T-helper 17 cell (primary cell): ENCODE results near the gene COMMD1. TPM values are rescaled to one million over a fixed set of nuclear protein-coding genes. Genes with fewer than 3 reads are reported as not detected.

Experiments
- ATAC-seq: fragments of 150-1000 bp; cut with Tn5 transposase; 2 replicates; pipeline ENCODE4 v1.10.0; 2021; ENCODE audit warnings: mild to moderate bottlenecking, moderate library complexity
- DNase-seq, 3 donors: peaks; one replicate each; pipeline versions ENCODE4 v3.0.0 to v3.0.0-alpha.2; 2020 to 2021
- H3K9me3 ChIP-seq: one replicate; pipeline ENCODE4 v1.7.0; 2013; ENCODE audit warnings: low read length, mild to moderate bottlenecking; ENCODE audit not compliant: control insufficient read depth, poor library complexity, severe bottlenecking
- H3K27ac Mint-ChIP-seq: one replicate; pipeline ENCODE4 v1.8.0; 2022; ENCODE audit warnings: mild to moderate bottlenecking, moderate library complexity, mixed read lengths
- H3K27me3 Mint-ChIP-seq: one replicate; pipeline ENCODE4 v1.8.0; 2022; ENCODE audit warnings: mixed read lengths
- H3K36me3 Mint-ChIP-seq: one replicate; pipeline ENCODE4 v1.8.0; 2022; ENCODE audit warnings: low read depth, mixed read lengths
- H3K4me1 Mint-ChIP-seq: one replicate; pipeline ENCODE4 v1.8.0; 2022; ENCODE audit warnings: mild to moderate bottlenecking, mixed read lengths
- H3K4me3 Mint-ChIP-seq: one replicate; pipeline ENCODE4 v1.8.0; 2022; ENCODE audit warnings: mild to moderate bottlenecking, moderate library complexity, mixed read lengths
- total RNA-seq, 4 donors: library from RNA in 2 of 4; stranded (reverse) in 2 of 4; gene quantifications; one replicate each; pipeline ENCODE4 v1.2.3 and lab custom pipeline; 2022 to 2026

COMMD1 gene
- total RNA-seq, 2 donors from 2014 or later, result 21.5 to 23.8 TPM

DNA sequence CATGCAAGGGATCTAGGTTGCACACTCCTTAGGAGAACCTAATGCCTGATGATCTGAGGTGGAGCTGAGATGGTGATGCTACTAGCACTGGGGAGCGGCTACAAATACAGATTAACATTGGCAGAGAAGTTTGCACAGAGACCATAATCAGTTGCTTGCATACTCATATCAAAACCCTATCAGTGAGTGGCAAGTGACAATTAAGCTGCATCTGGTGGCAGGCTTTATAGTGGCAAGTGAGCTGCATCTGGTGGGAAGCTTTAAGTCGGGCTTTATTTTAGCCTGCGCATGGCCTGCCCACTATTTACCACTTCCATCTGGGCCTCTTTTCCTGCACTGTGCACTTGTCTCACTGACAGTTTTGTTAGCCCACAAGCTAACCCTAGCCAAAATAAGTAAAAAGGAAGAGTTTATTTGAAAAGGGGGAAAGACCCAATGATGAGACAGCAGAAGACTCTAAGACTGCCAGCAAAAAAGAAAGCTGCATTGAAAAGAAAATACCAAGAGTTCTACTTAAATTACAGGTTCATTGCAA is 149.5 kb downstream of the COMMD1 start:
- DNase-seq (no peak), ATAC-seq (no peak)
- Mint-ChIP-seq H3K4me3 (no peak overlapping the region), H3K27me3 (no peaks in the 10 kb centered on the region), H3K27ac (no peak overlapping the region), H3K4me1 (peaks cover 13% of the 10 kb centered on the region), H3K36me3 (peaks cover 2% of the 10 kb centered on the region)
- H3K9me3 ChIP-seq, result no peaks in the 10 kb centered on the region

DNA sequence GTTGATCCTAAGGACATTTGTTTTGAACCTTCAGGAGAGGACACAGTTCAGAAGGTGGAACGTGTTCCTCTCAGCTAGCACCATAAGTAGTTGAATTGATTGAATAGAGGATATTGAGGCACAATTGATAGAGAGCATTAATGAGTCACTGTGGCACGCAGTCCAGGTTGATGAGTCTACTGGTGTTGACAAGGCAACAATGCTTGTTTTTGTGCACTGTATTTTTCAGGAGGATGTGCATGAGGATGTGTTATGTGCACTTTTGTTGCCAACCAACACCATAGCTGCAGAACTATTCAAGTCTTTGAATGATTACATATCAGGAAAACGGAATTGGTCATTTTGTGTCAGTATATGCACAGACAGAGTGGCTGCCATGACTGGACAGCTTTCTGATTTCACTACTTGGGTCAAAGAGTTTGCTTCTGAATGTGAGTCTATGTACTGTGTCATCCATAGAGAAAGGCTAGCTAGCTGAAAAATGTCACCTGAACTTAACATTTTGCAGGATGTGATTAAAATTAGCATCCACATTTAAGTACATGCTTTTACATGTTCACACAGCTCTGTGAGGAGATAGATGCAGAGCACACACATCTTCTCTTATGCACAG is 150.4 kb downstream of the COMMD1 start:
- Mint-ChIP-seq H3K36me3 (peaks cover 2% of the 10 kb centered on the region), H3K27ac (no peak overlapping the region), H3K27me3 (no peaks in the 10 kb centered on the region), H3K4me3 (no peak overlapping the region), H3K4me1 (peaks cover 13% of the 10 kb centered on the region)
- ATAC-seq (no peak), DNase-seq (no peak)
- H3K9me3 ChIP-seq, result no peaks in the 10 kb centered on the region

DNA sequence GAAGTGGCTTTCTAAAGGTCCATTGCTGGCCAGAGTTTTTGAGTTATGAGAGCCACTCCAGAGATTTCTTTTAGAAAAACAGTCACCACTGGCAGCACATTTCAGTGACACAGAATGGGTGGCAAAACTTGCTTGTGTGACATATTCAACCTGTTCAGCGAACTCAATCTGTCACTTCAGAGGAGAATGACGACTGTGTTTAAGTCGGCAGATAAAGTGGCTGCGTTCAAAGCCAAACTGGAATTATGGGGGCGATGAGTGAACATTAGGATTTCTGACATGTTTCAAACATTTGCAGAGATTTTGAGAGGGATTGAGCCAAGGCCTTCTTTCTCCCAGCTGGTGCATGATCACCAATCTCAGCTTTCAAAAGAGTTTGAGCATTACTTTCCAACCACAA is 150.9 kb downstream of the COMMD1 start:
- Mint-ChIP-seq H3K36me3 (peaks cover 2% of the 10 kb centered on the region), H3K27ac (no peak overlapping the region), H3K4me1 (peaks cover 13% of the 10 kb centered on the region), H3K4me3 (no peak overlapping the region), H3K27me3 (no peaks in the 10 kb centered on the region)
- DNase-seq (no peak), ATAC-seq (no peak)
- H3K9me3 ChIP-seq, result no peaks in the 10 kb centered on the region

DNA sequence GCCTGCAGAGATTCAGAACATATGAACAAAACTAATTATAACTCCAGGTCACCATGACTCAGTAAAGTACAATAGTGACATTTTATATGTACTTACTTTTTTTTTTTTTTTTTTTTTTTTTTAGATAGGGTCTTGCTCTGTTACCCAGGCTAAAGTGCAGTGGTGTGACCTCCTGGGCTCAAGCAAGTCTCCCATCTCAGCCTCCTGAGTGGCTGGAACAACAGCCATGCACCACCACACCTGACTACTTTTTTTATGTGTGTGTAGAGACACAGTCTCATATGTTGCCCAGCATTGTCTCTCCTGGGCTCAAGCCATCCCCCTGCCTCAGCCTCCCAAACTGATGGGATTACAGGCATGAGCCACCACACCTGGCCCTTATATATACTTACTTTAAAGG is 159.8 kb downstream of the COMMD1 start:
- Mint-ChIP-seq H3K27ac (no peak overlapping the region), H3K36me3 (peaks cover 5% of the 10 kb centered on the region), H3K4me3 (no peak overlapping the region), H3K4me1 (no peaks in the 10 kb centered on the region), H3K27me3 (no peaks in the 10 kb centered on the region)
- H3K9me3 ChIP-seq, result no peaks in the 10 kb centered on the region
- no peak for DNase-seq
- no peak for ATAC-seq

DNA sequence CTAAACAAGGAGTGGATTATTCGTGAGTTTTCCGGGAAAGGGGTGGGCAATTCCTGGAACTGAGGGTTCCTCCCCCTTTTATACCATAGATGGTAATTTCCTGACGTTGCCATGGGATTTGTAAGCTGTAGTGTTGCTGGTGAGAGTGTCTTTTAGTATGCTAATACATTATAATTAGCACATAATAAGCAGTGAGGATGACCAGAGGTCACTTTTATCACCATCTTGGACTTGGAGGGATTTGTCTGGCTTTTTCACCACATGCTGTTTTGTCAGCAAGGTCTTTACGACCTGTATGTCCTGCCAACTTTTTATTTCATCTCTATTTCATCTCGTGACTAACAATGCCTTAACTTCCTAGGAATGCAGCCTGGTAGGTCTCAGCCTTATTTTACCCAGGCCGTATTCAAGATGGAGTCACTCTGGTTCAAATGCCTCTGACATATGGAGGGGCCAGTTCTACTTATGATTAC is 165.7 kb downstream of the COMMD1 start:
- no peak overlapping the region for H3K4me3 Mint-ChIP-seq
- H3K36me3 Mint-ChIP-seq, result peaks cover 8% of the 10 kb centered on the region
- DNase-seq (no peak), ATAC-seq (no peak)
- H3K27ac Mint-ChIP-seq, result no peak overlapping the region
- no peaks in the 10 kb centered on the region for H3K9me3 ChIP-seq
- no peaks in the 10 kb centered on the region for H3K27me3 Mint-ChIP-seq
- no peaks in the 10 kb centered on the region for H3K4me1 Mint-ChIP-seq

DNA sequence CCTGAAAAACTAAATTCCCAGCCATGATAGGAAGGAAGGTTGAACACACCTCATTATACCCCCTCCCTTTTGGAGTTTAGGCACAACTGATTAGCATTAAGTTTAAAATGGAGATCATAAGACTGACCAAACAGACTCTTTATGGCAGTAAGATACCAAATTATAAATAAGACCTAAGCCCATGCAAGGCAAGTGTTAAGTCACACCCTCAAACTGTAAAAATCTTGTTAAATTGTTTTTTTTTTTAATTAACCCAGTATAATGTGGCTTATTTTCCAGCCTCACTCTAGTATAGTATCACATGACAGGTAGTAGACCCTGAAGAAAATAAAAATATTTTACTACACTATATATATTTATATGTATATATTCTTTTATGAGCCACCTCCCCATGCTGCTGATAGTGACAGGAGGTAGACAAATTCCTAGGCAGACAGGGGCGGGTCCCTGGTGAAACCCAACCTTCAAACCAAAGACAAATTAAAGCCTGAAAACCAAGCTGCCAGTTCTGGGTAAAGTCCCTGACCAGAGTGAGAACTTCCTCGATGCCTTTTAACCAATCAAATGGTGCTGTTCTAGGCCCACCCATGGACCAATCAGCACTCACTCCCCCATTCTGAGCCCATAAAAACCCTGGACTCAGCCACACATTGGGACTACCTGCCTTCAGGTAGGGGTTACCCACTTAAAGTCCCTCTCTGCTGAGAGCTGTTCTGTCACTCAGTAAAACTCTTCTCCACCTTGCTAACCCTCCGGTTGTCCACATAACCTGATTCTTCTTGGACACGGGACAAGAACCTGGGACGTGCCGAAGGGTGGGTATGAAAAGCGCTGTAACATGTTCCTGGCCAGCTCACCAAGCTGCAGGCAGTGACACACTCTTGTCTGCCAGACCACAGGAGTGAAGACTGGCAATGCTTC is 166.5 kb downstream of the COMMD1 start:
- ATAC-seq (no peak), DNase-seq (no peak)
- H3K36me3 Mint-ChIP-seq, result peaks cover 8% of the 10 kb centered on the region
- no peak overlapping the region for H3K4me3 Mint-ChIP-seq
- H3K9me3 ChIP-seq, result no peaks in the 10 kb centered on the region
- no peaks in the 10 kb centered on the region for H3K27me3 Mint-ChIP-seq
- no peaks in the 10 kb centered on the region for H3K4me1 Mint-ChIP-seq
- no peak overlapping the region for H3K27ac Mint-ChIP-seq

DNA sequence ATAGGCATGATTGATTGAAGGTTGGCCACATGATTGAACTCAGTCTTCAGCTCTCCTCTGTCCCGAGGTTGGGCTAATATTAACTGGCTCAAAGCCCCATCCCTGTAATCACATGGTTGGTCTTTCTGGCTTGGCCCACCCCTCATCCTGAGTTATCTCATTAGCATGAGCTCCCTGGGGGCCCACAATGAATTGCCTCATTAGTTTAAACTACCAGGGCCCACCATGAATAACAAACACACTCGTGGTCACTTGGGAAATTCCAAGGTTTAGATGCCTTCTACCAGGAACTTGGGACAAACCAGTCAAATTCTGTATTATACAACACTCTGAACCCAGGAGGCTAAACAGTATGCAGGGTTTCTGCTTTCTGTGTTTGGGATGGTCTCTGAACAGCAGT is 168.8 kb downstream of the COMMD1 start:
- ATAC-seq, result no peak
- Mint-ChIP-seq H3K27ac (no peak overlapping the region), H3K36me3 (peaks cover 6% of the 10 kb centered on the region)

DNA sequence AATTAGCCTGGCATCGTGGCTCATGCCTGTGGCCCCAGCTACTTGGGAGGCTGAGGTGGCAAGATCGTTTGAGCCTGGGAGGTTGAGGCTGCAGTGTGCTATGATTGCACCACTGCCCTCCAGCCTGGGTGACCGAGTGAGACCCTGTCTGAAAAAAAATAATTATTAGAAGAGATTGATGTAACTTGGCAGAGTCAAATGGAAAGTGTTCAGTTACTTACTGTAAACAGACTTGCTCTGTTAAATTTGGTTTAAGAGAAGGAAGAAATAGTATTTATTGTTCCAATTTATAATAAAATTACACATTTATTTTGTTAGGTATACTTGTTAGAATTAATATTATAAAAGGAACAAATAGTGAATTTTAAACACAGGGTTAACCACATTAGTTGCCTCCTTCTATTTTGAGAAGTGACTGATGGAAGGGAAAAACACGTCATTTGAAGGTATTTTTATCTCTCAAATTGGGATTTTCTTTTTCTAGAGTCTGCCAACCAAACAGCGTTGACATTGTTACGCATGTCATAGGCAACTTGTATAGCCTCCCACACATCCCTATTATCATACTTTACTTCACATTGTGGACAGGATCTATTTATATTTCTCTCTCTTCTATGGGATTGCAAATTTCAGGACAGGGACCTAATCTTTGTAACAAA is 171.6 kb downstream of the COMMD1 start:
- H3K4me1 Mint-ChIP-seq, result no peaks in the 10 kb centered on the region
- H3K27me3 Mint-ChIP-seq, result no peaks in the 10 kb centered on the region
- H3K9me3 ChIP-seq, result no peaks in the 10 kb centered on the region
- H3K4me3 Mint-ChIP-seq, result no peak overlapping the region
- DNase-seq, result no peak
- no peak overlapping the region for H3K27ac Mint-ChIP-seq
- no peak for ATAC-seq
- H3K36me3 Mint-ChIP-seq, result peaks cover 4% of the 10 kb centered on the region

More for the DNA sequence above, 168.8 kb downstream of the COMMD1 start:
- H3K27me3 Mint-ChIP-seq, result no peaks in the 10 kb centered on the region
- H3K4me3 Mint-ChIP-seq, result no peak overlapping the region
- no peaks in the 10 kb centered on the region for H3K4me1 Mint-ChIP-seq
- no peaks in the 10 kb centered on the region for H3K9me3 ChIP-seq
- DNase-seq, result no peak

DNA sequence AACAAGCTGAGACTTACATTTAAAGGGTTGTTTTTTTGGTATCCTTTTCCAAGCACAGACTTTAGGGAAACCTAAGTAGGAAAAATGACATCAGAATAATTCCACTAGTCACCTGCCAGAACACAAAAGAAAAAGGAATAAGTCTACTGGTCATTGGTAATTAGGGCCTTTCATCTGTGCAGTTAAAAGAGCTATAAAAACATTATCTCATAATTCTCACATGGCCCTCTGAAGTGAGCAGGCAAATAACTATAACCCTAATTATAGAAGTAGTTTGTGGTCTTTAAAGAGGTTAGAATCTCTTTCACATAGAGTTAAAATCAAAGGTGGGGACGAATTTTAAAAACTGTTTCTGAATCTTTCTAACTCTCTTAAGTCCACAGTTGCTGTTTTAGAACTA is 179.3 kb downstream of the COMMD1 start:
- Mint-ChIP-seq H3K4me1 (peaks cover 3% of the 10 kb centered on the region), H3K27ac (no peak overlapping the region), H3K4me3 (no peak overlapping the region), H3K27me3 (no peaks in the 10 kb centered on the region), H3K36me3 (peaks cover 7% of the 10 kb centered on the region)
- DNase-seq (no peak), ATAC-seq (no peak)
- no peaks in the 10 kb centered on the region for H3K9me3 ChIP-seq

DNA sequence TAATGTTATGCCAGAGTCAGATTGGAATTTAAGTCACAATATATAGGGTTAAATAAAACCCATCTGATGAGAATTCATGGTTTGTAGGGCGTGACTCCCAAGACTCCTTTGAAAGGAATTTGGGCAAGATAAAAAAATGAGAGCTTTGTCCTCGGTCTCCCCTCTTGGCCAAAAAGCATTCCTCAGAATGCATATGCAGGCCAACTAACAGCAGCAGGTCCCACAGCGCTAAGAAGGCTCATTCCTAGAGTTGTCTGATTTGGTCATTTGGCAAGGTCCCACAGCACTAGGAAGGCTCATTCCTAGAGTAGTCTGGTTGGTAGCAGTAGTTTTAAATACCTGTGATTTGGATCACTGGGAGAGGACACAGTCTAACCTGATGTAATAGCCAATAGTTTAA is 184.2 kb downstream of the COMMD1 start:
- H3K9me3 ChIP-seq, result no peaks in the 10 kb centered on the region
- H3K27ac Mint-ChIP-seq, result no peak overlapping the region
- peaks cover 5% of the 10 kb centered on the region for H3K36me3 Mint-ChIP-seq
- H3K4me1 Mint-ChIP-seq, result no peaks in the 10 kb centered on the region
- no peak for DNase-seq
- H3K4me3 Mint-ChIP-seq, result no peak overlapping the region
- no peaks in the 10 kb centered on the region for H3K27me3 Mint-ChIP-seq
- no peak for ATAC-seq

DNA sequence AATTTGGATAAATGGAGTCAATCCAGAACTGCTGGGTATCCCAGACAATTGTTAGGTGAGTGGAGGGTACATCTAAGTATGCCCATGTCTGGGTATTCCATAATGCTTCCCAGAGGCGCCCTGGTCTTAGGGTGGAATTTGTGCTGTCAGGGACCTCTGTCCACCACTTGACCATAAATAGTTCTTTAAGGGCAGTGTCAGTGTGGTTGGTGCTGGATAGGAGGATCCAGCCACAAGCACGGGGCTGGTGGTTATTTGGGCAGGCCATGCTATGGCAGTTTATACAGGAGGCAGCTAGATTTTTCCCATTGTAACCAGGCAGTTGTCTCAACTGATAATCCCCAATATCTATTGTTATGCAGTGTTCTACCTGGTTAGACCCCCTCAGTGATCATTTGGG is 186.0 kb downstream of the COMMD1 start:
- ATAC-seq (no peak), DNase-seq (no peak)
- Mint-ChIP-seq H3K36me3 (peaks cover 5% of the 10 kb centered on the region), H3K4me1 (no peaks in the 10 kb centered on the region), H3K27ac (no peak overlapping the region), H3K27me3 (no peaks in the 10 kb centered on the region), H3K4me3 (no peak overlapping the region)
- no peaks in the 10 kb centered on the region for H3K9me3 ChIP-seq

DNA sequence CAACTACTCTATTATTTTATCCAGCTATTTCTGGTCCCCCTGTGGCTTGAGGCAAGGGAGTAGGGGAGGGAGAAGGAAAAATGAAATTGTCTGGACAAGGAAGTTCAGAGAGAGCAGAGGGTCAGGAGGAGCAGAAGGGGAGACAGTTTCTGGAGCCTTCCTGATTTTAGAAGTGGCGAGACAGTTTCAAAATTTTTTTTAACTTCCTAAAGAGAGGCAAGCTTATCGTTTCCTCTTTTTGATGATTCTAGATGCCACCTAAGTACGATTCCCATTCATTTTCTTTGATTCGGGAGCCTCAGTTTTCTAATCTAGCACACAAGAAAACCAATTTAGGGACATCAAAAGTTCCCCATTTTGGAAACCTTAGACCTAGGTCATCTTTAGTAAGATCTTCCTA is 193.6 kb downstream of the COMMD1 start:
- H3K36me3 Mint-ChIP-seq, result no peaks in the 10 kb centered on the region
- no peaks in the 10 kb centered on the region for H3K9me3 ChIP-seq
- DNase-seq (no peak), ATAC-seq (no peak)
- no peaks in the 10 kb centered on the region for H3K27me3 Mint-ChIP-seq
- no peaks in the 10 kb centered on the region for H3K4me1 Mint-ChIP-seq
- H3K4me3 Mint-ChIP-seq, result no peak overlapping the region
- no peak overlapping the region for H3K27ac Mint-ChIP-seq

DNA sequence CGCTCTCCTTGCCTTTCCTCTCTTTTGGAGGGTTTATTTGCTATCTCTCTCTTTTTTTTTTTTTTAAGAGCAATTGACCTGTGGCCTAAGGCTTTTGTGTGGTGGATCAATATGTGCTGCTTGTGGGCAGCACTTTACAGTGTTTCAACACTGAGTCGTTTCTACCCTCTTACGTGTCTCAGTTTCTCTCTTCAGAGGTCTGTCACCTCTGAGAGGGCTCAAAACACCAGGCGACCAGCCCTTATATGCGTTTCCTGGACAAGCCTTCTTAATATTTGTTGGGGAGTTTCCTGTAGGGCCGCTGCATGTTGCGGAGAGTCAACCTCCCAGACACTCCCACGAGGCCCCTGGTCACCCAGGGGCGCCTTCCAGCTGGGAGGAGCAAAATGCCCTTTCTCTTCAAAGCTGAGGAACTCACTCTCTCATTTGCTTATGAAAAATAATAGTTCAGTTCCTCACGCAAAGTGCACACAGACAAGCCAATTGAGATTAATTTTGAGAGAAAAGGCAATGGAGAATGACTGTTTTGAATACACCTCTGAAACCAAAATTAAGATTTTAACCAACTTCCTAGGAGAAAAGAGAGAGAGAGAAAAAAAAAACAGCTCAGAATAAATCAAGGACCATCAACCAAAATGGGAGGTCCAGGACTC is 194.2 kb downstream of the COMMD1 start:
- DNase-seq (no peak), ATAC-seq (no peak)
- Mint-ChIP-seq H3K27me3 (no peaks in the 10 kb centered on the region), H3K27ac (peak overlapping the region; percentile 79), H3K36me3 (no peaks in the 10 kb centered on the region), H3K4me3 (peak overlapping the region; percentile 19), H3K4me1 (no peaks in the 10 kb centered on the region)
- H3K9me3 ChIP-seq, result no peaks in the 10 kb centered on the region
